GM21825 (cell line): Measurements from ENCODE around the gene PPARD.
"Not testable (repeated sequence)": the region's sequence is repeated elsewhere in the genome, so short reads cannot be mapped to it uniquely, and the experiment has no call there.

Experiments
- ATAC-seq: cut with Tn5 transposase; IDR thresholded peaks from one replicate; pipeline ENCODE4 v1.9.1; 2021; ENCODE audit warnings: mild to moderate bottlenecking, moderate library complexity; ENCODE audit not compliant: unreplicated experiment

PPARD gene

DNA sequence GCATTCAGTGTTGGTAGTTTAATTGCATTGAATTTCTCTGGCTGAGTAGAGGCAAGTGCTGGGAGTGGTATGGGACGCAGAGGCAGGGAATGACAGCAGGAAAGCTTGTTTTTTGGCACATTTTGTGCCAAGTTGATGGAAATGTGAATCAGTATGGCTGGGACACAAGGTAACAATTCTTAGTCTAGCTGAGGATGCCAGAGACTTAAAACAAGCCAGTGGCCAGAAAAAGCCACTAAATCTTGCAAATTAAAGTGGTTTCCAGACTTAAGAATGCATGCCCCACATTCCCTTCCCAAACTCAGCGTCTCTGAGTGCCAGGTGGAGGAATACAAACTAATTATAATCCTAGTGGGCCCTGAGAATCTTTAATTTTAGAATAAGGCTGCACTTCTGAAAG is 35.9 kb downstream of the PPARD start:
- no peak for ATAC-seq

DNA sequence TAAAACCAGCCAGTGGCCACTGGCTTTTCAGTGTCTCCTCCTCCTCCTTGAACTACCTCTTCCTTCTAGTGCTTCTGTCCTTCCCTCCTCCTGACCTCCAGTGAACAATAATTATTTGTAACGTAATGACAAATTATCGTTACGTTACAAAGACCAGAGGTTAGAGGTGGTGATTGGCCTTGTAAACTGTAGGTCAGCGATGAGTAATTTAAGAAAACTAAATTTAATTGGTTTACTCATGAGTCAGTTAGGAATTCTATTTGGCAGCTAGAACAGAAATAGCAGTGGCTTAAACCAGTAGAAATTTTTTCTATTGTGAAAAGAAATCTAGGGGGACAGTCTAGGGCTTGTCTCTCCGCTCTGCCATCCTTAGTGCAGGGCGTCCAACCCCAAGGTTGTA is 38.8 kb downstream of the PPARD start:
- ATAC-seq: no peak

DNA sequence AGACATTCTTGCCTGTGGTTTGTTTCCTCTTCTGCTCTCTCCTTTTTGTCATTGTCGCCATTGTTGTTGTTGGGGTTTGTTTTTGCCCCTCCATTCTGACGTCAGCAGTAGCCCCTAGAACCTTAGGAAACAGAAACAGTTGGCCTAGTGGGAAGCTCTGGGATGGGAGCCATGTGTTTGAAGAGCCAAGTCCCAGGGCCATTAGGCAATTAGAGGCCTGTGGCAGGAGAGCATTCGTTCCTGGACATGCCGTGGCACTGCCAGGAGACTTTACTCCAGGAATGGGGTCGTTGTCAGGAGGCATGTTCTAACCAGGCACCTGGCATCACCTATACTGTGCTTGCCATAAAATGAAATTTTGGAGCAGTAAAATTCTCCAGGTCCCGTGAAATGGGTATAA is 39.7 kb downstream of the PPARD start:
- ATAC-seq: no peak

DNA sequence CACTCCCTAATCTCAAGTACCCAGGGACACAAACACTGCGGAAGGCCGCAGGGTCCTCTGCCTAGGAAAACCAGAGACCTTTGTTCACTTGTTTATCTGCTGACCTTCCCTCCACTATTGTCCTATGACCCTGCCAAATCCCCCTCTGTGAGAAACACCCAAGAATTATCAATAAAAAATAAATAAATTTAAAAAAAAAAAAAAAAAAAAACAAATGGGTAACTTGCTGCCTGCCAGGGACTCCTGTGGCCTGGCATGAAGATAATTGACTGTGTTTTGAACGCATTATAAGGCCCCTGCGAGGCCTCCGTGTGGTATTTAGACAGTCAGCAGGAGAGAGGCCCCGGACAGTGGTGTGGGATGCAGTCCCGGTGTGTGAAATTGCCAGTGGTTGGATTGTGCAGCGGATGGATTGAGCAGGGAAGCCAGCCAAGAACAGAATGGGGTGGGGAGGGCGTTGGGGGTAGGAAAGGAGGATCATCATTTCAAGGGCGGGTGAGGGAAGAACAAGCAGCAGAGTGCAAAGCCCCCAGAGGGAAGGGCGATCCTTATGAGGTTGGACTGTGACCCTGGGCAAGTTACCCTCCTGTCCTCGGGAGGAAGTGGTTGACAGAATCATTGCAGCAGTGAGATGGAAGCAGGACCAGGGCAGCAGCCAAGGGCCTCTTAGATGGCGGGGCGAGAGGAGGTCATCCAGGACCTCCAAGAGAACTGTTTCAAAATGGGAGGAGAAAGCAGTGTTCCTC is 43.3 kb downstream of the PPARD start:
- no peak for ATAC-seq

DNA sequence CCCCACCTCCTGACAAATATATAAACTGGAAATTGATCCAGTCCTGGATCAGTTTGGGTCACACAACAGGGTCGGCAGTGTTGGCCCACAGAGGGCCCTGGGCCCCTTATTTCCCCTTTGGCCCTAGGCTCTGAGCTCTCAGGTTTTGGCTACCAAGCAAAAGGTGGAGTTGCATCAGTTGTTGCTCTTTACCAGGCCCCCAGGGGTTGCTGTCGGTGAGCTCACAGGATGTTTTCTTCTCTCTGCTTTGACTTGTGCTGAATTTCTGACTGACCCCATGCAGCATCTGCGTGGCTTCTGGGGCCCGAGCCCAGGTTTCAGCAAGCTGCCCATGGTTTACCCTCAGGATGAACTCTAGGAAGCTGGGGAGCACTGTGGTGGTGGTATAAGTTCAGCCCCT is 44.6 kb downstream of the PPARD start:
- ATAC-seq: no peak

DNA sequence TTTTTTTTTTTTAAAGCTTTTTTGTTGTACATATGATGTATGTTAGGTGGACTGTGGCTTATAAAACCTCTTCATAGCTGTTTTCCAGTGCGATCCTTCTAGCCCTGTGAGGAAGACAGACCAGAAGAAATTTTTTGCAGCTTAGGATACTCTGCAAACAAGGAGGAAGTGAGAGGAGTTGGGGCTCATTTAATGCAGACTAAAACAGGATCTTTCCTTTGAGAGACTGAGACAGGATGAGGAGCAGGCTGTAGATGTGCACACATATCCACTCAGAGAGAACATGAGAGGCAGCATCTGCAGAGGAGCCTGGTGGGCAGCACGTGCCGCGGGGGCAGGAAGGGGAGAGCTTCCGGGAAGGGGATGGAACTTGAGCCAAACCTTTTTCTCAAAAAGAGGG is 45.7 kb downstream of the PPARD start:
- ATAC-seq: no peak

DNA sequence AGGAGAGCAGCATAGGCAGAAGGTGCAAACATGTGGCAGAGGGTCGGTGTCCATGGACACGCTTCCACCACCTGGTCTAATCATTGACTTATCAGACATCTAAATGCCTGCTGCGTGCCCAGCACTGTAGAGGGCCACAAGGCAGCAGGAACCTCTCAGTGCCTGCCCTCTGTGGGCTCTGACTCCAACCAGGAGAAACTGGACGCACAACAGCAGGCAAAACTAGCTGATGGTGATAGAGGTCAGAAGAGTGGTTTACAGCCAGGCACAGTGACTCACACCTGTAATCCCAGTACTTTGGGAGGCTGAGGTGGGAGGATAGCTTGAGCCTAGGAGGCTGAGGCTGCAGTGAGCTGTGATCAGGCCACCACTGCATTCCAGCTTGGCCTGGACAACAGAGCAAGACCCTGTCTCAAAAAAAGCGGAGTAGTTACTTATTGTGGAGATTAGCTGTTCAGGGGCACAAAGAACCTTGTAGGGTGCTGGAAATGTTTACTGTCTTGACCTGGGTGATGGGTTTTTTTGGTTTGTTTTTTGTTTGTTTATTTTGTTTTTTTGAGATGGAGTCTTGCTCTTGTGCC is 46.5 kb downstream of the PPARD start:
- no peak for ATAC-seq

DNA sequence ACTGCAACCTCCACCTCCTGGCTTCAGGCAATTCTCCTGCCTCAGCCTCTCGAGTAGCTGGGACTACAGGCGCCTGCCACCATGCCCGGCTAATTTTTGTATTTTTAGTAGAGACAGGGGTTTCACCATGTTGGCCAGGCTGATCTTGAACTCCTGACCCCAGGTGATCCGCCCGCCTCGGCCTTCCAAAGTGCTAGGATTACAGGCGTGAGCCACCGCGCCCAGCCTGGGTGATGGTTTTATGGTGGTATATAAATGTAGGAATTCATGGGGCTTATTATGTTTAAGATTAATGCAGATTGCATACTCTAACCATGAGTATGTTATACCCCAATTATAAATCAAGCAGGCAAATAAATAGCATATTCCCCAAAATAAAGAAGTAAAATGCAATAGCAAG is 47.0 kb downstream of the PPARD start:
- ATAC-seq: not testable (repeated sequence)

DNA sequence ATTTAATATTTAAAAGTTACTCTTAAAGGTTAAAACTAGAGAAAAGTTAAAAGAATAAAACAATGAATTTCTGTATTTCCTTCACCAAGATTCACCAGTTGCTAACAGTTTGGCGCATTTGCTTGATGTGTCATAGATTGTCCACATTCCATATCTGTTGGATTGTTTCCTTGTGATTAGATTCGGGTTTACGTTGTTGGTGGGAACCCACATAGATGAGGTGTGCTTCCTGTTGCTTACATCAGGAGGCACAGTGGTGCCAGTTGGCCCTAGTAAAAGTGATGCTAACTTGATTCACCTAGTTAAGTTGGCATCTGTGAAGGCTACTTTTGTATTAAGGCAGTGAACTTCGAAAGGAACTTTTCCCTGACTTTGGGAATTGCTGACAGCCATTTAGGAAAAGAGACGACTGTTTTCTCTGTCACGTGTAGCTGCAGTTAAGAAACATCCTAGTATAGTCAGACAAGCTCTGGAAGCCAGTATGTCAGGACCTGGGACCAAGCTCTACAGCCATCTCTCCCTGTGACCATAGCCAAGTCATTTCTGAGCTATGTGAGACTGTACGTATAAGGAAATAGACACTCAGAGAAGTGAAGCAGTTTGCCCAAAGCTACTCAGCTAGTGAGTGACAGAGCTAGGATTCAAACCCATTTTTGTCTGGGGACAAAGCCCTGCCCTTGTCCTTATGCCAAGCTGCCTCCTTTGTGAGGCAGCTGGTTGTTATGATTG is 49.0 kb downstream of the PPARD start:
- no peak for ATAC-seq

DNA sequence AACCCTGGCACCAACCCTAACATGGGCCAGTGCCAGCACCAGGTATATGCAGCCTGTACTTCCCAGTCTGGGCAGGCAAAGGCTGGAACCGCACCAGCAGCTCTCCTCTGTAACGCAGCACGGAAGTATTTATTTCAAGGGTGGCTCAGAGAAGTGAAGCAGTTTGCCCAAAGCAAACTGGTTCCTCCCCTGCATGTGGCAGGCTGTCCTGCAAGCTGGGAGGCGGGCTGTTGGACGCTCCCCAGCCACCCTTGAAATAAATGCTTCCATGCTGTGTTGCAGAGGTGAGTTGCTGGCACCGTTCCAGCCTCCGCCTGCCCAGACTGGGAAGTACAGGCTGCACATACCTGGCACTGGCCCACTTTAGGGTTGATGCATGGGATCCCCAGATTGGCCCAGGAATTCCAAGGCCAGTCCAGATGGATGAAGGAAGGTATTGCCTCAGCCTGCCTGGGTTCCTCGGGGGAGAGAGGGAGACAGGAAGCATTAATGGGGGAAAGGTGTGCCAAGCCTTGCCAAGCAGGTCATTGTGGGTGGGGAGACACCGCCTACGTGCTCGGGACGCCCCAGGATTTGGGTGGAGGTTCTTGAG is 49.8 kb downstream of the PPARD start:
- no peak for ATAC-seq

DNA sequence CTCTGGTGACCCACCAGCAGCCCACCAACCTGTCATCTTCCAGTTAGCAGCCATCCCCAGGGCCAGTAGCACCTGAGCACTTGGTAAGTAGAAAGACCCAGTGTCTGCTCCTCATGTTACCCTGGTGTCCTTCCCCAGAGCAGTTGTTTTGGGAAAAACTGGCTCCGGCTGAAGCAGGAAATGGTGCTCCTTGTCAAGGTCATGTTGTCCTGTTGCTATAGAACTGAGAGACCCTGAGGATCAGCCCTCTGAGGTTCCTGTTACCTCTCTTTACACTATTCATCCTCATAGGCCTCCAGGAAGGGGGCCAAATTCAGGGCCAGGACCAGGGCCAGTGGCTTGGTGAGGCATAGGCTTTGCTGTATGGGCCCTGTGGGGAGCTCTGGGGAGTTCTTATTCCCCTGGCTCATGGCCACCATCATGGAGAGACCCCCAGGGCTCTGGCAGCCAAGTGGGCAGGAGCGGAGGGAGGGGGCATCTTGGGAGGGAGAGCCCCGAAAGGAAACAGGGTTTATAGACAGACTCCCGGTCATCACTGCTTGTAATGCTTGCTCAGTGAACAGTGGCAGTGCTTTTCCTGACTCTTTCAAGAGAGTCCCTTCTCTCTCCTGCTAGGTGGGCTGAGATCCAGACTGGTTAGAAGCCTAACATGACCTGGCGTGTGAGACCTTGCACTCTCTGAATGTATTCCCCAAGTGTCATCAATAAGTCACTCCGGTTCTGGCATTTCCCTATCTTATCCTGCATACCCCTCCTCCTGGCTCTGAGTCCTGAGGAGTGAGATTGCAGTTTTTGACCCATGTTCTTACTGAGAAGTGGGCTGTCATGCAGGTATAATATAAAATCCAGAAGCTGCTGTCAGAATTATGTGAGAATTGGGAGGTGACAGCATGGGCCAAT is 50.7 kb downstream of the PPARD start:
- no peak for ATAC-seq

DNA sequence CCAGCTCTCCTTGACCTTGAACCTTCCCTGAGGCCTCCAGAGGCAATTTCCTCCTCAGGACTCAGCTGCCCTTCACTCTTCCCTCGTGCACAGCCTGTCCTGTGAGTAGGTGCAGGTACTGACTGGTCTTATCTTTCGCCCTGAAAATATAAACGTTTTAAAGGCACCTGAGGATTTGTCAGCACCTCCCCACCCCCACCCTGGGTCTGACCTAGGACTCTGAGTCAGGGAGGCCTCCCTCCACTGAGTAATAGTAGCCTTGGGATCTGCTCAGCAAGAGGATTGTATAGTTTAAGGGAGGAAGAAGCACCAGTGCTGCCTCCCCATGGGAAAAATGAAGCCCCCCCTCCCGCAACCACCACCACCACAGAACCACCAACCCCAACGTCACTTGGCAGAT is 54.6 kb downstream of the PPARD start:
- ATAC-seq: no peak

DNA sequence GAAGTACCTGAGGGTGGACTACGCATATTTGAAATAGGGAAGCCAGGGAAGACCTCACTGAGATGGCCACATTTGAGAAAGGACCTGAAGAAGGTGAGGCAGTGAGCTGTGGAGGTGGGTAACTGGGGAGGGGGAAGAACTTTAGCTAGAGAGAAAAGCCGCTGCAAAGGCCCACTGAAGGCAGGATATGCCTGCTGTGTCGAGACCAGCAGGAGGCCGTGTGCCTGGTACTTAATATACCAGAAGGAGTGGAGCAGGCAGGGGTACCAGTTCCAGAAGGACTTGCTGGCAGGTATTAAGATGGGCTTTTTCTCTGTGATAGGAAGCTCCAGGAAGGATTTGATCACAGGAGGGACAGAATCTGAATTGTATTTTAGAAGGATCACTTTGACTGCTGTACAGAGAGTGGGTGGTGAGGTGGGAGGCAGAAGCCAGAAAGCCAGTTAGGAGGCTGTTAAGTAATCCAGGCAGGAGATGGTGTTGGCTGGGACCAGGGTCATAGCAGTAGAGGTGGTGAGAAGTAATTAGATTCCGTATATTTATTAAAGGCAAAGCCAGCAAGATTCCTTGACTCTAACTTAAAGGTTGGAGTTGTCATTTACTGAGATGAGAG is 55.6 kb downstream of the PPARD start:
- no peak for ATAC-seq

DNA sequence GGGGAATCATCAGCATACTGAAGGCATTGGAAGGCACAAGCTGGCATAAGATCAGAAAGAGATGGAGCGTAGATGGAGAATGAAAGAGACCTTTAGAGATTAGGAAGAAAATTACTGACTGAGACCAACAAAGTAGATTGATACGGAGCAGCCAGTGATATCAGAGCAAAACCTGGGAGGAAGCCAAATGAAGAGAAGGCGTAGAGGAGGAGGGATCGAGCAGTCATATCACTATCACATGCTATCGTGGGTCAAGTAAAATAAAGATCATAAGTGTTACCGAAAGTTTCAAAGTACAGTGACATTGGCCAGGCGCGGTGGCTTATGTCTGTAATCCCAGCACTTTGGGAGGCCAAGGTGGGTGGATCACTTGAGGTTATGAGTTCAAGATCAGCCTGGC is 56.2 kb downstream of the PPARD start:
- no peak for ATAC-seq

DNA sequence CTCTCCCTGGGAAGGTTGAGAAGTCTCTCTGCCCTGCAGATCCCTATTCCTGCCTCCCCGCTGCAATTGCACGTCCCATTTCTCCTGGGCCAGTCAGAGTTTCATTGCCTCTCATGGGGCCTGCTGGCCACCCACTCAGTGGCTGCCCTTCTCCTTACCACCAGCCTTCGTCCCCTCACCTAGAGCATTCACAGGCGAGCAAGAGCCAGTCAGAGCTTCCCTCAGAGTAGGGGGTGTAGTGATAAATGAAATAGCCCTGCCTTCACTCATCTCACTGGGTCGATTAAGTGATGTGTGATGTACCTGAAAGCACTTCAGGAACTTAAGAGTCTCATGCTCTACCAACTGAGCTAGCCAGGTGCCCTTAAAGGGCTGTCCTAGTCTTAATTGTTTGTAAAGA is 57.8 kb downstream of the PPARD start:
- ATAC-seq: no peak

DNA sequence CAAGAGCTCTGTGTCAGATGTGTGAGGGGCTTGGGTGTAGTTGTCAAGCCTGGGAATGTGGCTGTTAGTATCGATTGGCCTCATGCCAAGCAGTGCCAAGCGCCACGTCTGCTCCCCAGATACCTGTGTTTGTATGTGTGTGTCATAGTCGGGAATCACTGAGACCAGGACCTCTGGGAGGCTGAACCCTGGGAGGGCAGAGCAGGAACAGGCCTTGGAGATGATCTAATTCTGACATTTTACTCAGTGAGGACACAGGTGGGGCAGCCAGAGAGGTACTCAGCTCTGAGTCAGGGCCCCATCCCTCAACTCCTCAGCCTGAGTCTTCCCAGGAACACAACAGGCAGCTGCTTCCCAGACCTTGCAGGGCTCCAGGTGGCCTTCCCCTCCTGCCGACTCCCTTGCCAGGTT is 58.5 kb downstream of the PPARD start:
- ATAC-seq: no peak

DNA sequence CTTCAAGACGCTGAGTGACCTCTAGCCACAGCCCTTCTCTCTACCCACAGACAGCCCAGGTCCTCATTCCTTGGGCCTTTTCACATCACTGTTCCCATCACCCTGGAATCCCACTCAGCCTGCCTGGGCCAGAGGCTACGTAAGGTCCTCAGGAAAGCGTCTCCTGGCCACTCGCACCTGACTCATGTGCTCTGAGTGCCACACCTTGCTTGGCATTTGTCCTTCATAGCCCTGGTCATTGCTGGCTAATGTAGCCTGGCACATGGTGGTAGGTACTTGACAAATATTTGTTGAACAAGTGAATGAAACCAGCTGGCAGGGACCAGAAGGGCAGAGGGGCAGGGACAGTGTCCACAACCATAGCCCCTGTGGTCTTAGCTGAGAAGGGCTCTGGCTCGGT is 59.2 kb downstream of the PPARD start:
- no peak for ATAC-seq

DNA sequence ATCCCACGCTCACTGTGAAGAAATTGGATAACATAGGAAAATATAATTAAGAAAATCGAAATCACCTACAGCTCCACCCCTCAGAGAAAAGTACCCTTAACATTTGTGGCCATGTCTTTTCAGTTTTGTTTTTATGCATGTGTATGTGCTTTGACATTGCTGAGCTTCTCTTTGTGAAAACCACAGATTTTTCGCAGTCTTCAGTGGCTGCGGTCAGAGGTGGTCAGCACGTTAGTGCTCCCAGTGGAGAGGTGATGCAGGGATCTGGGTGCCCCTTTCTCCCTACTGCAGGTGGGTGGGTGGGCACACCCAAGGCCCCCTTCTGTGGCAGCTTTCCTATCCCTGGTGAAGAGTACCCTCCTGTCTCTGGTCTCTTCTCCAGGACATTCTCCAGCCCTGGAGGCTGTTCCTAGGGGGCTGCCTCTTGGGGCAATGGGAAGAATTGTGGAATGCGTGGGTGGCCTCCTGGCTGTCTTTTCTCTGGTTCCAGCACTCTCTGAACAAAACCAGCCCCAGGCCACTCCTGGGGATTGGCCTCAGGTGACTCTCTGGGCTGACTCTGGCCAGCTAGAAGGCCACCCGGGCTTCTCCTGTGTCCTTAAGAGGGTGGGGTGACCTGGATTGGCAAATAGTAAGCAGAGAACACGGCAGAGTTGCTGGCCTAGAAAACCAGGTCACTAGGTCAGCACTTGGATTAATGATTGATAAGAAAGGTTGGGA is 59.9 kb downstream of the PPARD start:
- no peak for ATAC-seq

DNA sequence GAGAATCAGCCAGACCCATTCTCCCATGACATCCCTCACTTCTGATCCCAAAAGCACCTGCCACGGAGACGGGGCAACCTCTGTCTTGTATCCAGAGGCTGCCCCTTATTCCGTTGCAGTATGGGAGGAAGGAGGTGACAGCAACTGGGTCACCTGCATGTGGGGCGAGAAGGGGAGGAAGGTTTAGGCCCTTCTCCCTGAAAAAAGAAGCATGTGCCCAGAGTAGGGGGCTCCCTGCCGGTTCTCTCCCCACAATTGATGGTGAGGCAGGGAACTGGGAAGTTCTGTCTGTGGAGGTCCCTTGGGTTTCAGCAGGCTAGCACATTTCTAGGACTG is 60.5 kb downstream of the PPARD start:
- ATAC-seq: no peak
